ENCODE results near the gene CACNB4. TPM values are rescaled to one million over a fixed set of nuclear protein-coding genes. Genes with fewer than 3 reads are reported as not detected.

The CACNB4 gene
- total and polyA plus RNA-seq, 9 of the 15 experiments (the other 6 are each of a cell fraction or from before 2014, with no cell fraction given), result 0.01 to 0.20 (median 0.04) TPM; not detected in 1

- peak; percentile 59; the same call in 1 of the 2 replicates for TF ChIP-seq RREB1 (CRISPR knock-in tag; IDR thresholded peaks at IDR 0.05)
- peak; percentile 99 for TF ChIP-seq POLR2G (IDR thresholded peaks at IDR 0.05; ENCODE audit: low read depth, low read length)
- peak; percentile 9; the same call in 1 of the 2 replicates for TF ChIP-seq XRCC5 (IDR thresholded peaks at IDR 0.05; ENCODE audit: low read depth, low read length)
- TF ChIP-seq NFE2L1 (tag; IDR thresholded peaks at IDR 0.05; ENCODE audit: borderline replicate concordance, low read depth), result no peak
- TF ChIP-seq CREB1 (IDR thresholded peaks at IDR 0.05), result peak; percentile 65
- peak; percentile 74 for TF ChIP-seq CREB1 (CRISPR knock-in tag; IDR thresholded peaks at IDR 0.05)
- peak; percentile 90 for TF ChIP-seq ZBTB2 (IDR thresholded peaks at IDR 0.05)
- TF ChIP-seq SRF (CRISPR knock-in tag; IDR thresholded peaks at IDR 0.05), result no peak; a peak in 1 of 4 replicates
- no peak for TF ChIP-seq COPS2 (conservative IDR thresholded peaks at IDR 0.05)
- TF ChIP-seq RBM22 (IDR thresholded peaks at IDR 0.05; ENCODE audit: low read depth, low read length, poor library complexity, severe bottlenecking), result no peak
- TF ChIP-seq RBM17 (IDR thresholded peaks at IDR 0.05; ENCODE audit: borderline replicate concordance, low read depth, low read length), result no peak
- peak; percentile 94 for TF ChIP-seq GATAD2B (IDR thresholded peaks at IDR 0.05; ENCODE audit: borderline replicate concordance)
- peak; percentile 36; the same call in 1 of the 2 replicates for TF ChIP-seq KLF13 (tag; IDR thresholded peaks at IDR 0.05; ENCODE audit: borderline replicate concordance, low read depth)
- no peak for TF ChIP-seq CHCHD3 (CRISPR knock-in tag; IDR thresholded peaks at IDR 0.05)
- TF ChIP-seq ELF4 (CRISPR knock-in tag; IDR thresholded peaks at IDR 0.05), result peak; percentile 82; the same call in 1 of the 2 replicates
- TF ChIP-seq RUNX1 (IDR thresholded peaks at IDR 0.05; ENCODE audit: low read depth), result no peak
- TF ChIP-seq MCM2 (IDR thresholded peaks at IDR 0.05; ENCODE audit: low read depth), result no peak
- no peak for TF ChIP-seq SNAPC5 (CRISPR knock-in tag; IDR thresholded peaks at IDR 0.05)
These were observed 270.5 kb downstream of the CACNB4 start, which contains the start of gene ARL5A (continued) for GRCh38 chr2:151828143-151828889.

Data from K562 (cell line).